Nephron progenitor cell (in vitro differentiated cells): ENCODE measurements around the gene ASPG.

Experiments
- DNase-seq: peaks from one replicate; pipeline ENCODE4 v3.0.0; 2021
- H3K27ac Mint-ChIP-seq: 2 replicates; pipeline ENCODE4 v1.8.0; 2021; ENCODE audit warnings: mild to moderate bottlenecking, moderate library complexity, mixed read lengths
- H3K27me3 Mint-ChIP-seq: 2 replicates; pipeline ENCODE4 v1.8.0; 2021; ENCODE audit warnings: mild to moderate bottlenecking, low read depth, mixed read lengths; ENCODE audit not compliant: poor library complexity
- H3K36me3 Mint-ChIP-seq: 2 replicates; pipeline ENCODE4 v1.8.0; 2021; ENCODE audit warnings: low read depth, mixed read lengths
- H3K4me1 Mint-ChIP-seq: 2 replicates; pipeline ENCODE4 v1.8.0; 2021; ENCODE audit warnings: mixed read lengths
- H3K4me3 Mint-ChIP-seq: 2 replicates; pipeline ENCODE4 v1.8.0; 2021; ENCODE audit warnings: mild to moderate bottlenecking, moderate library complexity, mixed read lengths
- H3K9me3 Mint-ChIP-seq: 2 replicates; pipeline ENCODE4 v1.8.0; 2021; ENCODE audit warnings: mild to moderate bottlenecking, moderate library complexity, mixed read lengths
- CTCF ChIP-seq: fragments of 200-600 bp; sonication (generic); IDR thresholded peaks from 2 replicates; pipeline ENCODE4 v1.5.0; 2021; ENCODE audit warnings: antibody characterized with exemption

The ASPG gene

GRCh38 chr14:104131968-104132732 is 46.6 kb downstream of the ASPG start:
- DNase-seq: peak; percentile 2
- Mint-ChIP-seq H3K36me3 (no peaks in the 10 kb centered on the region), H3K27ac (no peak overlapping the region), H3K4me1 (peaks cover 11% of the 10 kb centered on the region), H3K9me3 (peaks cover 26% of the 10 kb centered on the region), H3K4me3 (no peak overlapping the region), H3K27me3 (peaks cover 66% of the 10 kb centered on the region)
- TF ChIP-seq CTCF: no peak

- Mint-ChIP-seq H3K9me3 (peaks cover 21% of the 10 kb centered on the region), H3K4me3 (no peak overlapping the region), H3K36me3 (no peaks in the 10 kb centered on the region), H3K4me1 (peaks cover 12% of the 10 kb centered on the region), H3K27me3 (peaks cover 73% of the 10 kb centered on the region), H3K27ac (no peak overlapping the region)
- peak; percentile 85 for DNase-seq
- no peak for TF ChIP-seq CTCF
These were observed 47.5 kb downstream of the ASPG start for GRCh38 chr14:104132981-104133380.

GRCh38 chr14:104133496-104133895 is 48.0 kb downstream of the ASPG start:
- TF ChIP-seq CTCF: no peak
- Mint-ChIP-seq H3K27ac (no peak overlapping the region), H3K27me3 (peaks cover 73% of the 10 kb centered on the region), H3K4me3 (no peak overlapping the region), H3K36me3 (no peaks in the 10 kb centered on the region), H3K4me1 (peaks cover 12% of the 10 kb centered on the region), H3K9me3 (peaks cover 18% of the 10 kb centered on the region)
- no peak for DNase-seq

DNA sequence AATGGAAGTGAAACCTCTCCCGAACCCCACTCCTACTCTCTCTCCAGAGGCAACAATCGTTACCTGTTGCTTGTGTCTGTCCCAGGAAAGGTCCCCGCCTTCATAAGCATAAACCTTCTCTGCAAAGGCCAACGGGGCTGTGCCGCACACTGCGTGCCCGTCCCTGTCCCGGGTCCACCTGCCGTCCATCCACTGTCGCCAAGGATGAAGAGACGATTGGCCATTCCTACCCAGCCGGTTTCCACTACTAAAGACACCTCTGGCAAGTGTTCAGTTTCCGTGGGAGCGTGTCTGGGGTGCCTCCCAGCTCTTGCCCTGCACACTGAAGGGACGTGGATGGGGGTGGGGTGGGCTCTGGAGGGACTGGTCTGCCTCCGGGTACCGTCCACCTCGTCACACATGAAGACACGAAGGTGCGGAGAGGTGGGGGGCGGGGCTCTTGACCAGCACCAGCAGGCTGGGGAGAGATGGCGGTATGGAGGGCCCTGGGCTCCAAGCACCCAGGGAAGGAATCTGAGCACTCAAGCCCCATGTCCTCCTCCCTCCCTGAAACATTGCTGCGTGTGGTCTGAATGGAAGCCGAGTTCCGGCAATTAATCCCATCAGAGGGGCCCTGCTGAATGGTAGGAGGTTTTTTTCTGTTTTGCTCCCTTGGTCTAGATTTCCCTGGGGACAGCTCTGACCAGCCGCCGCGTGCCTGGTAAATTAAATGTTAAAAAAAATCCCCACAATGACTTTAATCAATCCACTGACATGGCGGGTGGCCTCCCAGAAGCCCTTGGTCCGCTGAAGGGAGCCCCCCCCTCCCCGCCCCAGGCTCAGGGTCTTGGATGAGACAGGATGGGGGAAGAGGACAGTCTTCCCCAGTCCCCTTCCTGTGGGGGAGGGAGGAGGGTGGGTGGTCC is 48.8 kb downstream of the ASPG start:
- no peak overlapping the region for H3K27ac Mint-ChIP-seq
- no peak overlapping the region for H3K4me3 Mint-ChIP-seq
- peaks cover 12% of the 10 kb centered on the region for H3K4me1 Mint-ChIP-seq
- no peaks in the 10 kb centered on the region for H3K36me3 Mint-ChIP-seq
- H3K27me3 Mint-ChIP-seq: peaks cover 75% of the 10 kb centered on the region
- peaks cover 12% of the 10 kb centered on the region for H3K9me3 Mint-ChIP-seq
- TF ChIP-seq CTCF: no peak
- peak; percentile 14 for DNase-seq

- Mint-ChIP-seq H3K4me1 (peaks cover 12% of the 10 kb centered on the region), H3K36me3 (no peaks in the 10 kb centered on the region), H3K4me3 (peak overlapping the region; percentile 56), H3K27me3 (peaks cover 81% of the 10 kb centered on the region), H3K27ac (no peak overlapping the region), H3K9me3 (peaks cover 2% of the 10 kb centered on the region)
- peak; percentile 69 for DNase-seq
- TF ChIP-seq CTCF: peak; percentile 38
These were observed 49.8 kb downstream of the ASPG start for GRCh38 chr14:104135121-104135903.
